Prostate gland (tissue), 2 donors: ENCODE data around the gene BCAS3. TPM values are rescaled to one million over a fixed set of nuclear protein-coding genes. Genes with fewer than 3 reads are reported as not detected.

ENCODE experiments used
- DNase-seq: peaks from one replicate; pipeline ENCODE4 v3.0.0-alpha.2; 2019; ENCODE audit warnings: low spot score
- H3K27ac ChIP-seq, 2 donors: fragments of 200-600 bp; sonication (generic); 2 replicates each; pipeline ENCODE4 v1.5.1; 2017 to 2019
- H3K27me3 ChIP-seq: fragments of 200-600 bp; sonication (generic); replicated peaks from 2 replicates; pipeline ENCODE4 v1.5.1; 2019; ENCODE audit not compliant: insufficient read depth
- H3K36me3 ChIP-seq, 2 donors: fragments of 200-600 bp; sonication (generic); 1 replicate in 1 of 2; 2 replicates in 1 of 2; pipeline versions ENCODE4 v1.5.1 to v1.8.1; 2017 to 2019
- H3K4me1 ChIP-seq: fragments of 200-600 bp; sonication (generic); replicated peaks from 2 replicates; pipeline ENCODE4 v1.5.1; 2019
- H3K4me3 ChIP-seq, 2 donors: fragments of 200-600 bp; sonication (generic); 2 replicates each; pipeline ENCODE4 v1.5.1; 2017 to 2019
- H3K9me3 ChIP-seq: fragments of 200-600 bp; sonication (generic); 2 replicates; pipeline ENCODE4 v1.5.1; 2017
- POLR2A ChIP-seq: fragments of 450-650 bp; IDR thresholded peaks from one replicate; pipeline ENCODE4 v1.6.1; 2016; ENCODE audit warnings: antibody characterized with exemption, mild to moderate bottlenecking
- POLR2AphosphoS5 ChIP-seq: sonication (generic); formaldehyde crosslinking; IDR thresholded peaks from one replicate; pipeline ENCODE4 v1.6.1; 2017; ENCODE audit warnings: antibody characterized with exemption
- WGBS: methylation state at CpG from one replicate; pipeline ENCODE4 v1.1.5; 2018; 5-methylcytosine and 5-hydroxymethylcytosine counted together
- intact Hi-C: fragments of 100-400 bp; cut with DNase I; formaldehyde crosslinking; loops from one replicate; pipeline ENCODE4 v1.14.2; 2022
- total RNA-seq, 2 donors: library from RNA; depleted of rRNA; stranded (reverse); fragments of >200 nt; gene quantifications; one replicate each; pipeline ENCODE4 v1.1.0, GENCODE V29; 2016
- TF ChIP-seq, protein P1 (sequence below), 4 experiments: fragments of 200-600 bp in 2 of 4; fragments of 450-650 bp in 2 of 4; sonication (generic) in 2 of 4; IDR thresholded peaks; 1 replicate in 3 of 4; 2 replicates in 1 of 4; pipeline ENCODE4 v1.5.1; 2016 to 2019; ENCODE audit warnings: antibody characterized with exemption in 4 of 4, mild to moderate bottlenecking in 2 of 4, moderate library complexity in 2 of 4

Gene BCAS3
- total RNA-seq, 2 donors from 2014 or later, result 57.8 to 93.9 TPM

DNA sequence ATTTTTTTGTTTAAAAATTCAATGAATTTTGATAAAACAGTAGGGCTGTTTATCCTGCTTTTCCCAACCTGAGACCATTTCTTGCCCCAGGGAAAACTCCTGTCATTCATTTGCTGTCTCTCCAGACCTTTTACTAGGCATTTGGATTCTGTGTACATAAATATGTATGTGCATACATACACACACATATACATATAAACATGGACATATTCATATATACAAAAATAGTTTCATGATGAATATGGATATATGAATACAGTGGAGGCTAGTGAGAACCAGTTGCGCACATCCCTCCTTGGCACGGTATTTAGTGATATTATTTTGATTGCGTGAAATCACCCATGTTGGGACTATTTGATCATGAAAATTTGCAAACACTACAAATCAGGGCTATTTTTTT lies 269.9 kb downstream of the BCAS3 start:
- Histone ChIP-seq H3K4me3 (no peak overlapping the region), H3K9me3 (no peaks in the 10 kb centered on the region), H3K36me3 (no peaks in the 10 kb centered on the region), H3K27me3 (no peaks in the 10 kb centered on the region), H3K27ac (no peak overlapping the region), H3K4me1 (no peaks in the 10 kb centered on the region)
- no peak for DNase-seq
- no peak for TF ChIP-seq POLR2AphosphoS5
- WGBS, result 99% methylated on average over 3 of the region's 3 CpGs
- intact Hi-C loops, result no loop called here

DNA sequence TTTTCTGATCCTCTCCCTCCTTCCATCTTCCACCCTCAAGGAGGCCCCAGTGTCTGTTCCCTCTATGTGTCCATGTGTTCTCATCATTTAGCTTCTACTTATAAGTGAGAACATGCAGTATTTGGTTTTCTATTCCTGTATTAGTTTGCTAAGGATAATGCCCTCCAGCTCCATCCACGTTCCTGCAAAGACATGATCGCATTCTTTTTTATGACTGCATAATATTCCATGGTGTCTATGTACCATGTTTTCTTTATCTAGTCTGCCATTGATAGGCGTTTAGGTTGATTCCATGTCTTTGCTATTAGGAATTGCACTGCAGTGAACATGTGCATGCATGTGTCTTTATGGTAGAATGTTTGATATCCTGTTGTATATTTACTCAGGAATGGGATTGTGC lies 275.1 kb downstream of the BCAS3 start:
- DNase-seq, result no peak
- 97% methylated on average over 3 of the region's 3 CpGs for WGBS
- no peaks in the 10 kb centered on the region for H3K4me1 ChIP-seq
- no peaks in the 10 kb centered on the region for H3K9me3 ChIP-seq
- H3K27me3 ChIP-seq, result no peaks in the 10 kb centered on the region
- TF ChIP-seq POLR2A (no peak), POLR2AphosphoS5 (no peak)
- TF ChIP-seq, protein P1, sequence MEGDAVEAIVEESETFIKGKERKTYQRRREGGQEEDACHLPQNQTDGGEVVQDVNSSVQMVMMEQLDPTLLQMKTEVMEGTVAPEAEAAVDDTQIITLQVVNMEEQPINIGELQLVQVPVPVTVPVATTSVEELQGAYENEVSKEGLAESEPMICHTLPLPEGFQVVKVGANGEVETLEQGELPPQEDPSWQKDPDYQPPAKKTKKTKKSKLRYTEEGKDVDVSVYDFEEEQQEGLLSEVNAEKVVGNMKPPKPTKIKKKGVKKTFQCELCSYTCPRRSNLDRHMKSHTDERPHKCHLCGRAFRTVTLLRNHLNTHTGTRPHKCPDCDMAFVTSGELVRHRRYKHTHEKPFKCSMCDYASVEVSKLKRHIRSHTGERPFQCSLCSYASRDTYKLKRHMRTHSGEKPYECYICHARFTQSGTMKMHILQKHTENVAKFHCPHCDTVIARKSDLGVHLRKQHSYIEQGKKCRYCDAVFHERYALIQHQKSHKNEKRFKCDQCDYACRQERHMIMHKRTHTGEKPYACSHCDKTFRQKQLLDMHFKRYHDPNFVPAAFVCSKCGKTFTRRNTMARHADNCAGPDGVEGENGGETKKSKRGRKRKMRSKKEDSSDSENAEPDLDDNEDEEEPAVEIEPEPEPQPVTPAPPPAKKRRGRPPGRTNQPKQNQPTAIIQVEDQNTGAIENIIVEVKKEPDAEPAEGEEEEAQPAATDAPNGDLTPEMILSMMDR (IDR thresholded peaks at IDR 0.05), result no peak
- no peak overlapping the region for H3K4me3 ChIP-seq
- H3K36me3 ChIP-seq, result no peaks in the 10 kb centered on the region
- no peak overlapping the region for H3K27ac ChIP-seq
- intact Hi-C loops, result no loop called here

DNA sequence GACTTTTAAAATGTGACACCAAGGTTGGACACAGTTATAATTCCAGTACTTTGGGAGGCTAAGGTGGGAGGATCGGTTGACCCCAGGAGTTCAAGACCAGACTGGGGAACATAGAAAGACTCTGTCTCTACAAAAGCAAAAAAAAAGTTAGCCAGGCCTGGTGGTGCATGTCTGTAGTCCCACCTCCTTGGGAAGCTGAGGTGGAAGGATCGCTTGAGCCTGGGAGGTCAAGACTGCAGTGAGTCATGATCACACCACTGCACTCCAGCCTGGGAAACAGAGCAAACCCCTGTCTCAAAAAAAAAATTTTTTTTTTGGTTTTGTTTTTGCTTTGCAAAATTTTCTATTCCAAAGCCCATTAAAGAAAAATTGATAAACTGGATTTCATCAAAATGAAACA lies 281.4 kb downstream of the BCAS3 start:
- no peak overlapping the region for H3K4me3 ChIP-seq
- H3K9me3 ChIP-seq, result no peaks in the 10 kb centered on the region
- no peak overlapping the region for H3K27ac ChIP-seq
- TF ChIP-seq, protein P1 (IDR thresholded peaks at IDR 0.05), result no peak
- no peak for TF ChIP-seq POLR2AphosphoS5
- TF ChIP-seq POLR2A, result no peak
- no peak for DNase-seq
- intact Hi-C loops, result no loop called here
- WGBS, result 95% methylated on average over 2 of the region's 2 CpGs
- no peaks in the 10 kb centered on the region for H3K27me3 ChIP-seq
- no peaks in the 10 kb centered on the region for H3K36me3 ChIP-seq
- H3K4me1 ChIP-seq, result no peaks in the 10 kb centered on the region

DNA sequence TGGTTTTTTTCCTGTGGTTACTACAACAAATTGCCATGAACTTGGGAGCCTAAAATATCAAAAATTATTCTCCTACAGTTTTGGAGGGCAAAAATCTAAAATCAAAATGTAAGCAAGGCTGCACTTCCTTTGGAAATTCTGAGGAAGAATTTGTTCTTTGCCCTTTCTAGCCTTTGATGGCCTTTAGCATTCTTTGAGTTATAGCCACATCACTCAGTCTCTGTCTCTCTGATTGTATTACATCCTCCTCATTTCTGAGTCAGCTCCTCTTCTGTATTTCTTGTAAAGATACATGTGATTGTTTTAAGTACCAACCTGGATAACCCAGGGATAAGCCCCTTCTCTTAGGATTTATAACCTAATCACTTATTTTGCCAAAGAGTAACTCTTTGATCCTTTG lies 282.0 kb downstream of the BCAS3 start:
- Histone ChIP-seq H3K27me3 (no peaks in the 10 kb centered on the region), H3K27ac (no peak overlapping the region), H3K9me3 (no peaks in the 10 kb centered on the region), H3K4me1 (no peaks in the 10 kb centered on the region), H3K4me3 (no peak overlapping the region), H3K36me3 (no peaks in the 10 kb centered on the region)
- TF ChIP-seq POLR2AphosphoS5, result no peak
- TF ChIP-seq POLR2A, result no peak
- TF ChIP-seq, protein P1 (IDR thresholded peaks at IDR 0.05), result no peak
- no peak for DNase-seq
- intact Hi-C loops, result loop anchor here (10.0 kb wide), 1 partner anchor 625 kb away; no protein-coding TSS in a partner anchor

DNA sequence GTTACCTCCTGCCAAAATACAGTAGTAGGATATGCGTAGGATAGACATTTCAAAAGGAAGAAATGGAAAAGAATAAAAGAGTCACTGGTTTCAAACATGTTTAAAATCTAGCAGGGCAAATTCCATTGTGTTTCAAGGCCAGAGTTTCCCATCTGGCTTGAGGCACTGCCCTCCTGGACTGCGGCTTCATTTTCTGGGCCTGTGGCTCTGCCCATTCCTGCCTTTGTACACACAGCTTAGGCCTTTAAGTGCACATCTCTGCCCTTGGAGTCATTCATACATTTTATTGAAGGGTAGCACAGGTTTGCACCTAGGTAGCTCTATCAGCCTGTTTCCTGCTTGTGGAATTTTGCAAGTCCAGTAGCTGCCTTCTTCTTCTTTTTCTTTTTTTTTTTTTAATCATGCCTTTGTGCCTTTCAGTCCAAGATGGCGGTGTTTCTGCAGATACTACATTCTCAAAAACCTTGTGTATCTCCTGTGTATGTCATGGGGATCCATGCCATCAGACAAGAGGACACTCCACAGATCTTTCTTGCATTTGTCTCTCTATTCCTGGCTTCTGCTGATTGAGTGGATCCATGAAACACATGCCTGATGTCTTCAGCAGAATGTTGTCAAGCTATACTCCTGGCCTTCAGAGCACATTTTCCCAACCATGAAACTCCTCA lies 282.9 kb downstream of the BCAS3 start:
- no peaks in the 10 kb centered on the region for H3K27me3 ChIP-seq
- intact Hi-C loops, result loop anchor here (10.0 kb wide), 1 partner anchor 624 kb away; no protein-coding TSS in a partner anchor
- no peak for DNase-seq
- H3K27ac ChIP-seq, result no peak overlapping the region
- no peak overlapping the region for H3K4me3 ChIP-seq
- H3K4me1 ChIP-seq, result no peaks in the 10 kb centered on the region
- TF ChIP-seq POLR2AphosphoS5 (no peak), POLR2A (no peak)
- TF ChIP-seq, protein P1 (IDR thresholded peaks at IDR 0.05), result no peak
- H3K36me3 ChIP-seq, result no peaks in the 10 kb centered on the region
- WGBS, result 91% methylated on average over 3 of the region's 3 CpGs
- H3K9me3 ChIP-seq, result no peaks in the 10 kb centered on the region
